Erythroblast (primary cell): Measurements from ENCODE around the gene CENPX.

Experiments used
- GATA1 ChIP-seq: IDR thresholded peaks from 2 replicates; pipeline ENCODE4 v1.6.1; 2011; ENCODE audit warnings: low read depth, mild to moderate bottlenecking, control low read depth, low read length, moderate library complexity
- POLR2A ChIP-seq: IDR thresholded peaks from 2 replicates; pipeline ENCODE4 v1.6.1; 2011; ENCODE audit warnings: mild to moderate bottlenecking, low read length

GRCh38 chr17:82003411-82004381 lies 19.0 kb downstream of the CENPX start:
- TF ChIP-seq POLR2A = no peak
- no peak for TF ChIP-seq GATA1
